C4-2B (cell line): ENCODE measurements around the gene TRAPPC10.
"Not testable (repeated sequence)": the region's sequence is repeated elsewhere in the genome, so short reads cannot be mapped to it uniquely, and the experiment has no call there.

ENCODE experiments used
- ZFX ChIP-seq: fragments of 450-650 bp; IDR thresholded peaks from 2 replicates; pipeline ENCODE4 v1.6.1; 2017
- TF ChIP-seq, protein P1 (sequence below): fragments of 450-650 bp; conservative IDR thresholded peaks from 2 replicates; pipeline ENCODE4 v1.5.1; 2017; ENCODE audit warnings: mild to moderate bottlenecking

DNA sequence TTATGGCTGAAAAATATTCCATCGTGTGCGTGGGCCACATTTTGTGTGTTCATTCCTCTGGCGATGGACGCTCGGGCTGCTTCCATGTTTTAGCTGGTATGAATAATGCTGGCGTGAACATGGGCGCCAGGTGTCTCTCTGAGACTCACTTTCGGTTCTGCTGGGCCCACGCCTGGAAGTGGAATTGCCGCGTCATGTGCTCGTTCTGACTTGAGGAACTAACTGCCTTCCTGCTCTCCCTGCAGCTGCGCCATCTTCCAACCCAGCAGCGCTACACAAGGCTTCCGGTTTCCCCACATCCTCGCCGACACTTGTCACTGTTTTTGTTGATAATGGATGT is 141.8 kb downstream of the TRAPPC10 start:
- TF ChIP-seq, protein P1, sequence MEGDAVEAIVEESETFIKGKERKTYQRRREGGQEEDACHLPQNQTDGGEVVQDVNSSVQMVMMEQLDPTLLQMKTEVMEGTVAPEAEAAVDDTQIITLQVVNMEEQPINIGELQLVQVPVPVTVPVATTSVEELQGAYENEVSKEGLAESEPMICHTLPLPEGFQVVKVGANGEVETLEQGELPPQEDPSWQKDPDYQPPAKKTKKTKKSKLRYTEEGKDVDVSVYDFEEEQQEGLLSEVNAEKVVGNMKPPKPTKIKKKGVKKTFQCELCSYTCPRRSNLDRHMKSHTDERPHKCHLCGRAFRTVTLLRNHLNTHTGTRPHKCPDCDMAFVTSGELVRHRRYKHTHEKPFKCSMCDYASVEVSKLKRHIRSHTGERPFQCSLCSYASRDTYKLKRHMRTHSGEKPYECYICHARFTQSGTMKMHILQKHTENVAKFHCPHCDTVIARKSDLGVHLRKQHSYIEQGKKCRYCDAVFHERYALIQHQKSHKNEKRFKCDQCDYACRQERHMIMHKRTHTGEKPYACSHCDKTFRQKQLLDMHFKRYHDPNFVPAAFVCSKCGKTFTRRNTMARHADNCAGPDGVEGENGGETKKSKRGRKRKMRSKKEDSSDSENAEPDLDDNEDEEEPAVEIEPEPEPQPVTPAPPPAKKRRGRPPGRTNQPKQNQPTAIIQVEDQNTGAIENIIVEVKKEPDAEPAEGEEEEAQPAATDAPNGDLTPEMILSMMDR = not testable (repeated sequence)
- TF ChIP-seq ZFX = not testable (repeated sequence)
